Measurements from ENCODE around the gene ARNT2.

ARNT2 gene

GRCh38 chr15:80559761-80560160, 155.6 kb downstream of the ARNT2 start:
- DNase-seq = no peak

- DNase-seq = no peak
Measured at GRCh38 chr15:80560601-80561400, 156.6 kb downstream of the ARNT2 start.

- DNase-seq = no peak
Measured at GRCh38 chr15:80561500-80561899, 157.3 kb downstream of the ARNT2 start.

GRCh38 chr15:80562033-80562432, 157.9 kb downstream of the ARNT2 start:
- DNase-seq = no peak

- no peak for DNase-seq
Measured at GRCh38 chr15:80562846-80563245, 158.7 kb downstream of the ARNT2 start.

GRCh38 chr15:80563372-80563997, 159.3 kb downstream of the ARNT2 start:
- DNase-seq = no peak

GRCh38 chr15:80564056-80564455, 159.9 kb downstream of the ARNT2 start:
- no peak for DNase-seq

GRCh38 chr15:80565398-80565797, 161.2 kb downstream of the ARNT2 start:
- DNase-seq = no peak

GRCh38 chr15:80565988-80566387, 161.8 kb downstream of the ARNT2 start:
- no peak for DNase-seq

- DNase-seq = peak; percentile 42
Measured at GRCh38 chr15:80567721-80568157, 163.6 kb downstream of the ARNT2 start.

- no peak for DNase-seq
Measured at GRCh38 chr15:80568298-80568697, 164.1 kb downstream of the ARNT2 start.

- DNase-seq = no peak
Measured at GRCh38 chr15:80568876-80569605, 164.9 kb downstream of the ARNT2 start.

GRCh38 chr15:80569656-80570055, 165.5 kb downstream of the ARNT2 start:
- no peak for DNase-seq

GRCh38 chr15:80570553-80570952, 166.4 kb downstream of the ARNT2 start:
- DNase-seq = no peak

GRCh38 chr15:80572337-80572736, 168.2 kb downstream of the ARNT2 start:
- DNase-seq = no peak

- DNase-seq = no peak
Measured at GRCh38 chr15:80573606-80574005, 169.4 kb downstream of the ARNT2 start.

GRCh38 chr15:80574590-80574989, 170.4 kb downstream of the ARNT2 start:
- no peak for DNase-seq

GRCh38 chr15:80576519-80577090, 172.4 kb downstream of the ARNT2 start:
- DNase-seq = no peak

- no peak for DNase-seq
Measured at GRCh38 chr15:80577552-80578205, 173.5 kb downstream of the ARNT2 start.

- no peak for DNase-seq
Measured at GRCh38 chr15:80578206-80578595, 174.0 kb downstream of the ARNT2 start.

GRCh38 chr15:80578871-80579270, 174.7 kb downstream of the ARNT2 start:
- DNase-seq = no peak

- no peak for DNase-seq
Measured at GRCh38 chr15:80579611-80580010, 175.4 kb downstream of the ARNT2 start.

- DNase-seq = no peak
Measured at GRCh38 chr15:80580106-80580505, 175.9 kb downstream of the ARNT2 start.

All from NCI-H1436 (cell line).